SK-N-SH (cell line): ENCODE data around the gene C14orf132. TPM values are rescaled to one million over a fixed set of nuclear protein-coding genes. Genes with fewer than 3 reads are reported as not detected.

Experiments
- CTCF ChIA-PET: fragments of 300-600, 350-600 bp; formaldehyde crosslinking; extraction: SDS; loops from one replicate; lab custom pipeline; 2021; lab: Yijun Ruan, JAX
- POLR2A ChIA-PET: fragments of 350-600 bp; sonication (Branson Sonifier 250); formaldehyde crosslinking; extraction: SDS; loops from one replicate; lab custom pipeline; 2020; ENCODE audit warnings: antibody characterized with exemption, inconsistent platforms; lab: Yijun Ruan, JAX
- DNase-seq: peaks from one replicate; pipeline ENCODE4 v3.0.0; 2012
- H2AFZ ChIP-seq: fragments of 200-600 bp; sonication (generic); 2 replicates; pipeline ENCODE4 v1.8.1; 2016; ENCODE audit warnings: antibody characterized with exemption, mild to moderate bottlenecking, low read depth
- H3F3A ChIP-seq: fragments of 200-600 bp; sonication (generic); replicated peaks from 2 replicates; pipeline ENCODE3; 2016; ENCODE audit warnings: antibody characterized with exemption, mild to moderate bottlenecking; ENCODE audit not compliant: insufficient read depth
- H3K27ac ChIP-seq, 2 experiments: fragments of 200-500 bp in 1 of 2; fragments of 200-600 bp in 1 of 2; sonication (Bioruptor generic) in 1 of 2; sonication (generic), shearing (Covaris generic) in 1 of 2; 2 replicates each; pipeline versions ENCODE4 v1.5.1 to v1.6.1; 2014 to 2016; ENCODE audit warnings: low read depth in 2 of 2, inconsistent platforms in 1 of 2, low read length in 1 of 2, mild to moderate bottlenecking in 1 of 2, mixed read lengths in 1 of 2
- H3K27me3 ChIP-seq: fragments of 200-600 bp; sonication (generic), shearing (Covaris generic); 2 replicates; pipeline ENCODE4 v1.6.1; 2016; ENCODE audit warnings: mixed run types; ENCODE audit not compliant: insufficient read depth
- H3K36me3 ChIP-seq, 2 experiments: fragments of 200-500 bp in 1 of 2; fragments of 200-600 bp in 1 of 2; sonication (Bioruptor generic) in 1 of 2; sonication (generic) in 1 of 2; replicated peaks in 1 of 2; 2 replicates each; pipeline versions ENCODE3 to v1.5.1; 2014 to 2016; ENCODE audit warnings: low read length in 1 of 2, mild to moderate bottlenecking in 1 of 2; ENCODE audit not compliant: insufficient read depth in 2 of 2, control insufficient read depth in 1 of 2
- H3K4me1 ChIP-seq, 2 experiments: fragments of 200-500 bp in 1 of 2; fragments of 200-600 bp in 1 of 2; sonication (Bioruptor generic) in 1 of 2; sonication (generic), shearing (Covaris generic) in 1 of 2; 2 replicates each; pipeline versions ENCODE4 v1.5.1 to v1.6.1; 2014 to 2016; ENCODE audit warnings: low read depth in 1 of 2, low read length in 1 of 2, mixed run types in 1 of 2; ENCODE audit not compliant: insufficient read depth in 2 of 2, control insufficient read depth in 1 of 2
- H3K4me2 ChIP-seq: fragments of 200-600 bp; sonication (generic), shearing (Covaris generic); 2 replicates; pipeline ENCODE4 v1.6.1; 2017; ENCODE audit warnings: mixed run types
- H3K4me3 ChIP-seq, 2 experiments: fragments of 200-500 bp in 1 of 2; fragments of 200-600 bp in 1 of 2; sonication (Bioruptor generic) in 1 of 2; sonication (generic), shearing (Covaris generic) in 1 of 2; 2 replicates each; pipeline versions ENCODE4 v1.5.1 to v1.8.1; 2014 to 2016; ENCODE audit warnings: low read depth in 2 of 2, inconsistent platforms in 1 of 2, low read length in 1 of 2, mild to moderate bottlenecking in 1 of 2, mixed read lengths in 1 of 2, moderate library complexity in 1 of 2
- H3K79me2 ChIP-seq: fragments of 200-600 bp; sonication (generic); 2 replicates; pipeline ENCODE4 v1.8.1; 2017; ENCODE audit warnings: mild to moderate bottlenecking; ENCODE audit not compliant: insufficient read depth
- H3K9ac ChIP-seq: fragments of 200-600 bp; sonication (generic); 2 replicates; pipeline ENCODE4 v1.6.1; 2017; ENCODE audit warnings: mixed run types
- H3K9me2 ChIP-seq: fragments of 200-600 bp; sonication (generic); 2 replicates; pipeline ENCODE4 v1.6.1; 2017; ENCODE audit warnings: mixed run types
- H3K9me3 ChIP-seq: fragments of 200-600 bp; sonication (generic); 2 replicates; pipeline ENCODE4 v1.6.1; 2017; ENCODE audit warnings: mixed run types, mild to moderate bottlenecking, moderate library complexity
- H4K20me1 ChIP-seq: fragments of 200-600 bp; sonication (generic); 2 replicates; pipeline ENCODE4 v1.6.1; 2017; ENCODE audit warnings: mild to moderate bottlenecking, mixed run types; ENCODE audit not compliant: insufficient read depth
- FOXJ3 ChIP-seq: sonication (generic); formaldehyde crosslinking; IDR thresholded peaks from 2 replicates; pipeline ENCODE4 v1.5.1; 2020; ENCODE audit warnings: mild to moderate bottlenecking, missing genetic modification reagents
- GABPA ChIP-seq: IDR thresholded peaks from 2 replicates; pipeline ENCODE4 v1.4.0; 2012; ENCODE audit warnings: low read depth, mild to moderate bottlenecking
- RCOR1 ChIP-seq: fragments of 150-350 bp; IDR thresholded peaks from 2 replicates; pipeline ENCODE4 v1.6.1; 2017; ENCODE audit warnings: antibody characterized with exemption, low read length
- WGBS: methylation state at CpG from one replicate; pipeline ENCODE4 v1.1.6; 2017; ENCODE audit warnings: low lambda C conversion rate; 5-methylcytosine and 5-hydroxymethylcytosine counted together
- polyA plus RNA-seq, 3 experiments: library from polyadenylated mRNA; depleted of rRNA; stranded (reverse); fragments of >200 nt; gene quantifications; 2 replicates each; pipeline ENCODE4 v1.2.3, GENCODE V29; 2012
- TF ChIP-seq, protein P1 (sequence below): IDR thresholded peaks from 2 replicates; pipeline ENCODE4 v1.4.0; 2012; ENCODE audit warnings: low read depth, borderline replicate concordance
- TF ChIP-seq, protein P2 (sequence below): fragments of 200-600 bp; sonication (generic); IDR thresholded peaks from 2 replicates; pipeline ENCODE4 v1.6.1; 2017; ENCODE audit warnings: antibody characterized with exemption, mild to moderate bottlenecking, moderate library complexity

The C14orf132 gene
- polyA plus RNA-seq, 1 of the 3 experiments (the other 2 are of a cell fraction): 5.5 TPM

DNA sequence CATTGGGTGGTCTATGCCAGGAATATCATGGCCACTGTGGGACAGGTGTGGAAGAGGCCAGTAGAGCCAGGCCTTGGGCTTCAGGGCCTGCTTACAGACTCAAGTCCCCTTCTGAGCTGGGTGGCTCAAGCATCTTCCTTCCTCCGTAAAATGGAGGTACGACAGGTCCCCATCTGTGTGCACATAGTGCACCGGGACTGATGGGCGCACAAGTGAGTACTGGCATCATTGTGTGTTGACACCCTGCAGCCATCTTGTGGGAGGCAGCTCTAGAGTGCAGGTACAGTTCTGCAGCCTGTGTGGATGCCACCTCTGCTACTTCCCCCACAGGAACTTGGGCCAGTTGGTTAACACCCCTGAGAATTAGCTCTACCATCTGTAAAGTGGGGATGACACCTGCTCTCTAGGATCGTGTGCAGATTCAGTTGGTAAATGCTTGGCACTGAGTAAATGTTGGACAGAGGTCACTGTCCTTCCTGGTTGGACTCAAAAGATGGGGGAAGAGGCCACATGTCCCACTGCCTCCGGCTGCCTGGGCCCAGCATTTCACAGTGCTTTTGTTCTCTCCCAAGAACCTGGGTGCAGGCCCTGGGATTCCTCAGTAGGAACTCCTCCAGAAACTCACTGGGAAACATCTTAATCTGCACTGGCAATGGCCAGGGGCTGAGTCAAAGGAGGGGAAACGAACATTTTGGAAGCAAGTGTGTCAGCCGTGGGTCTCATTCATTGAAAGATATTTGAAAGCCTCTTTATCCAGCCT, 70.6 kb downstream of the C14orf132 start:
- no peak overlapping the region for H3K4me3 ChIP-seq
- ChIA-PET CTCF (interaction anchor here (1.1 to 37.1 kb wide), 3 partner anchors 9 to 170 kb away, joined by 4 to 920 read pairs (median 22); no protein-coding TSS in a partner anchor), POLR2A (no interaction called here)
- H3K27ac ChIP-seq: no peak overlapping the region
- peaks cover 0 to 13% of the 10 kb centered on the region in 2 experiments; a peak in 1 of 4 replicates for H3K4me1 ChIP-seq
- no peak overlapping the region for H2AFZ ChIP-seq
- TF ChIP-seq GABPA: no peak
- TF ChIP-seq, protein P1, sequence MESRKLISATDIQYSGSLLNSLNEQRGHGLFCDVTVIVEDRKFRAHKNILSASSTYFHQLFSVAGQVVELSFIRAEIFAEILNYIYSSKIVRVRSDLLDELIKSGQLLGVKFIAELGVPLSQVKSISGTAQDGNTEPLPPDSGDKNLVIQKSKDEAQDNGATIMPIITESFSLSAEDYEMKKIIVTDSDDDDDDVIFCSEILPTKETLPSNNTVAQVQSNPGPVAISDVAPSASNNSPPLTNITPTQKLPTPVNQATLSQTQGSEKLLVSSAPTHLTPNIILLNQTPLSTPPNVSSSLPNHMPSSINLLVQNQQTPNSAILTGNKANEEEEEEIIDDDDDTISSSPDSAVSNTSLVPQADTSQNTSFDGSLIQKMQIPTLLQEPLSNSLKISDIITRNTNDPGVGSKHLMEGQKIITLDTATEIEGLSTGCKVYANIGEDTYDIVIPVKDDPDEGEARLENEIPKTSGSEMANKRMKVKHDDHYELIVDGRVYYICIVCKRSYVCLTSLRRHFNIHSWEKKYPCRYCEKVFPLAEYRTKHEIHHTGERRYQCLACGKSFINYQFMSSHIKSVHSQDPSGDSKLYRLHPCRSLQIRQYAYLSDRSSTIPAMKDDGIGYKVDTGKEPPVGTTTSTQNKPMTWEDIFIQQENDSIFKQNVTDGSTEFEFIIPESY: no peak
- H3K36me3 ChIP-seq: no peaks in the 10 kb centered on the region
- H3K79me2 ChIP-seq: no peaks in the 10 kb centered on the region
- no peak overlapping the region for H3K4me2 ChIP-seq
- no peaks in the 10 kb centered on the region for H3K9me2 ChIP-seq
- DNase-seq: no peak
- 66% methylated on average over 4 of the region's 8 CpGs for WGBS
- H4K20me1 ChIP-seq: no peaks in the 10 kb centered on the region
- H3F3A ChIP-seq: no peaks in the 10 kb centered on the region
- H3K9ac ChIP-seq: no peak overlapping the region
- H3K9me3 ChIP-seq: no peaks in the 10 kb centered on the region; the same call in 1 of the 2 replicates
- no peaks in the 10 kb centered on the region for H3K27me3 ChIP-seq

DNA sequence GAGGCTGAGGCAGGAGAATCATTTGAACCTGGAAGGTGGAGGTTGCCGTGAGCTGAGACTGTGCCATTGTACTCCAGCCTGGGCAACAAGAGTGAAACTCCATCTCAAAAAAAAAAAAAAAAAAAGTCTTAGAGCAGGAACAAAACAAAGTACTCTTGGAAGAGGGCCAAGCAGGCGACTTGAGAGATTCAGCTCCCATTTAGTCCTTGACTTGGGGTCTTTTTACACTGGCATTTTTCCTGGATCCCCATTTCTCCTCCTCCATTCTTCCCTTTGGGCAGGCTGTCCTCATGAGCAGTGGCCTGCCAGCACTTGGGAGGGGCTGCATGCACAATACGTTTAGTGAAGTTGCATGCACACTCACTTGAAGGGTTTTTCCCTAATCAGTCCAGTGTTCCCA, 72.9 kb downstream of the C14orf132 start:
- no peaks in the 10 kb centered on the region for H3K27me3 ChIP-seq
- WGBS: 68% methylated on average over 3 of the region's 3 CpGs
- TF ChIP-seq, protein P2, sequence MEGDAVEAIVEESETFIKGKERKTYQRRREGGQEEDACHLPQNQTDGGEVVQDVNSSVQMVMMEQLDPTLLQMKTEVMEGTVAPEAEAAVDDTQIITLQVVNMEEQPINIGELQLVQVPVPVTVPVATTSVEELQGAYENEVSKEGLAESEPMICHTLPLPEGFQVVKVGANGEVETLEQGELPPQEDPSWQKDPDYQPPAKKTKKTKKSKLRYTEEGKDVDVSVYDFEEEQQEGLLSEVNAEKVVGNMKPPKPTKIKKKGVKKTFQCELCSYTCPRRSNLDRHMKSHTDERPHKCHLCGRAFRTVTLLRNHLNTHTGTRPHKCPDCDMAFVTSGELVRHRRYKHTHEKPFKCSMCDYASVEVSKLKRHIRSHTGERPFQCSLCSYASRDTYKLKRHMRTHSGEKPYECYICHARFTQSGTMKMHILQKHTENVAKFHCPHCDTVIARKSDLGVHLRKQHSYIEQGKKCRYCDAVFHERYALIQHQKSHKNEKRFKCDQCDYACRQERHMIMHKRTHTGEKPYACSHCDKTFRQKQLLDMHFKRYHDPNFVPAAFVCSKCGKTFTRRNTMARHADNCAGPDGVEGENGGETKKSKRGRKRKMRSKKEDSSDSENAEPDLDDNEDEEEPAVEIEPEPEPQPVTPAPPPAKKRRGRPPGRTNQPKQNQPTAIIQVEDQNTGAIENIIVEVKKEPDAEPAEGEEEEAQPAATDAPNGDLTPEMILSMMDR: no peak
- no peak for TF ChIP-seq FOXJ3 (CRISPR knock-in tag)
- TF ChIP-seq RCOR1: no peak
- TF ChIP-seq, protein P1: no peak
- ChIA-PET POLR2A (no interaction called here), CTCF (interaction anchor here (0.9 to 37.1 kb wide), 4 partner anchors 11 to 167 kb away, joined by 4 to 920 read pairs (median 16); no protein-coding TSS in a partner anchor)
- peaks cover 0 to 6% of the 10 kb centered on the region in 2 experiments; a peak in 2 of 4 replicates for H3K4me1 ChIP-seq
- H3K9me2 ChIP-seq: no peaks in the 10 kb centered on the region
- no peaks in the 10 kb centered on the region; the same call in 1 of the 2 replicates for H3K9me3 ChIP-seq
- no peak overlapping the region for H3K4me3 ChIP-seq
- no peak overlapping the region for H3K9ac ChIP-seq
- H4K20me1 ChIP-seq: no peaks in the 10 kb centered on the region
- no peak overlapping the region for H3K4me2 ChIP-seq
- no peaks in the 10 kb centered on the region for H3F3A ChIP-seq
- DNase-seq: no peak
- H3K27ac ChIP-seq: no peak overlapping the region
- no peak overlapping the region for H2AFZ ChIP-seq
- H3K79me2 ChIP-seq: no peaks in the 10 kb centered on the region
- H3K36me3 ChIP-seq: no peaks in the 10 kb centered on the region
